Measurements from ENCODE around the gene CTSO. TPM values are rescaled to one million over a fixed set of nuclear protein-coding genes. Genes with fewer than 3 reads are reported as not detected.

The CTSO gene
- total RNA-seq, 1 donor from 2014 or later, result 12.9 TPM

- Mint-ChIP-seq H3K27me3 (no peaks in the 10 kb centered on the region), H3K36me3 (ENCODE audit: low read depth) (no peaks in the 10 kb centered on the region), H3K4me3 (no peak overlapping the region), H3K27ac (no peak overlapping the region), H3K9me3 (no peaks in the 10 kb centered on the region), H3K4me1 (no peaks in the 10 kb centered on the region)
- intact Hi-C loops (cut with micrococcal nuclease), result no loop called here
- ChIA-PET POLR2A (no interaction called here), CTCF (no interaction called here)
- no peak for TF ChIP-seq CTCF (IDR thresholded peaks at IDR 0.05)
- ATAC-seq (ENCODE audit: low read depth) (no peak), DNase-seq (no peak)
Measured at GRCh38 chr4:155907556-155907955, 46.1 kb downstream of the CTSO start.

- ATAC-seq (ENCODE audit: low read depth), result no peak
- ChIA-PET POLR2A (no interaction called here), CTCF (no interaction called here)
- intact Hi-C loops (cut with micrococcal nuclease), result no loop called here
- no peaks in the 10 kb centered on the region for H3K27me3 Mint-ChIP-seq
- no peak overlapping the region for H3K4me3 Mint-ChIP-seq
- no peak overlapping the region for H3K27ac Mint-ChIP-seq
- no peaks in the 10 kb centered on the region for H3K4me1 Mint-ChIP-seq
- DNase-seq, result no peak
- TF ChIP-seq CTCF (IDR thresholded peaks at IDR 0.05), result no peak
- H3K36me3 Mint-ChIP-seq (ENCODE audit: low read depth), result no peaks in the 10 kb centered on the region
- no peaks in the 10 kb centered on the region for H3K9me3 Mint-ChIP-seq
Measured at GRCh38 chr4:155906554-155907247, 47.0 kb downstream of the CTSO start.

GRCh38 chr4:155904331-155904730, 49.3 kb downstream of the CTSO start:
- no peak for DNase-seq
- H3K36me3 Mint-ChIP-seq (ENCODE audit: low read depth), result no peaks in the 10 kb centered on the region
- ChIA-PET CTCF (no interaction called here), POLR2A (no interaction called here)
- H3K4me1 Mint-ChIP-seq, result no peaks in the 10 kb centered on the region
- intact Hi-C loops (cut with micrococcal nuclease), result no loop called here
- no peak overlapping the region for H3K4me3 Mint-ChIP-seq
- H3K27ac Mint-ChIP-seq, result no peak overlapping the region
- no peaks in the 10 kb centered on the region for H3K9me3 Mint-ChIP-seq
- no peaks in the 10 kb centered on the region for H3K27me3 Mint-ChIP-seq
- no peak for ATAC-seq (ENCODE audit: low read depth)
- TF ChIP-seq CTCF (IDR thresholded peaks at IDR 0.05), result no peak

GRCh38 chr4:155903453-155903852, 50.2 kb downstream of the CTSO start, which contains the start of gene TDO2:
TSS of gene TDO2 (plus strand) at chr4:155903696. CDS start at chr4:155903759, 63 bp downstream.
- Mint-ChIP-seq H3K27ac (no peak within 1 kb of the TSS), H3K4me1 (no peaks in the 10 kb centered on the region), H3K4me3 (no peak within 1 kb of the TSS), H3K36me3 (ENCODE audit: low read depth) (no peaks in the 10 kb centered on the region), H3K9me3 (peaks cover 3% of the 10 kb centered on the region), H3K27me3 (no peaks in the 10 kb centered on the region)
- intact Hi-C loops (cut with micrococcal nuclease), result no loop called here
- TF ChIP-seq CTCF (IDR thresholded peaks at IDR 0.05), result no peak
- DNase-seq, result no peak
- no peak for ATAC-seq (ENCODE audit: low read depth)
- ChIA-PET CTCF (no interaction called here), POLR2A (no interaction called here)

- Mint-ChIP-seq H3K4me3 (no peak overlapping the region), H3K9me3 (peaks cover 10% of the 10 kb centered on the region), H3K27me3 (no peaks in the 10 kb centered on the region), H3K36me3 (ENCODE audit: low read depth) (no peaks in the 10 kb centered on the region), H3K4me1 (no peaks in the 10 kb centered on the region), H3K27ac (no peak overlapping the region)
- ChIA-PET POLR2A (no interaction called here), CTCF (no interaction called here)
- TF ChIP-seq CTCF (IDR thresholded peaks at IDR 0.05), result no peak
- DNase-seq (no peak), ATAC-seq (ENCODE audit: low read depth) (no peak)
- intact Hi-C loops (cut with micrococcal nuclease), result no loop called here
Measured at GRCh38 chr4:155901013-155901412, 52.7 kb downstream of the CTSO start.
